Ovary (tissue), 9 donors: ENCODE measurements around the gene PHACTR1. TPM values are rescaled to one million over a fixed set of nuclear protein-coding genes. Genes with fewer than 3 reads are reported as not detected.

ENCODE experiments used
- DNase-seq, 5 donors: peaks; one replicate each; pipeline ENCODE4 v3.0.0-alpha.2; 2019 to 2020
- H3K27ac ChIP-seq, 2 donors: fragments of 200-600 bp; one replicate each; pipeline versions ENCODE4 v1.5.1 to v1.8.0; 2019 to 2022
- H3K27me3 ChIP-seq: fragments of 200-600 bp; one replicate; pipeline ENCODE4 v1.8.0; 2022
- H3K36me3 ChIP-seq: fragments of 200-600 bp; sonication (generic); one replicate; pipeline ENCODE4 v1.5.1; 2019
- H3K4me1 ChIP-seq: one replicate; pipeline ENCODE4 v1.8.1; 2013; ENCODE audit warnings: mild to moderate bottlenecking, moderate library complexity; ENCODE audit not compliant: insufficient read depth
- H3K4me3 ChIP-seq: fragments of 200-600 bp; sonication (generic); one replicate; pipeline ENCODE4 v1.5.1; 2017
- H3K9me3 ChIP-seq, 2 donors: fragments of 200-600 bp in 1 of 2; sonication (generic) in 1 of 2; one replicate each; pipeline versions ENCODE4 v1.5.1 to v1.8.1; 2013 to 2019; ENCODE audit warnings: mild to moderate bottlenecking in 1 of 2, moderate library complexity in 1 of 2
- EP300 ChIP-seq: sonication (generic); formaldehyde crosslinking; IDR thresholded peaks from one replicate; pipeline ENCODE4 v1.6.1; 2017; ENCODE audit warnings: antibody characterized with exemption
- POLR2A ChIP-seq: fragments of 450-650 bp; IDR thresholded peaks from one replicate; pipeline ENCODE4 v1.6.1; 2017; ENCODE audit warnings: antibody characterized with exemption, mild to moderate bottlenecking, moderate library complexity
- WGBS, 3 donors: extraction: QIAGEN DNeasy Blood & Tissue Kit in 1 of 3; methylation state at CpG; one replicate each; pipeline versions ENCODE4 v1.1.5 to v1.1.7; 2013 to 2017; 5-methylcytosine and 5-hydroxymethylcytosine counted together
- intact Hi-C, 4 donors: fragments of 100-400 bp; cut with DNase I; formaldehyde crosslinking; loops; one replicate each; pipeline versions ENCODE4 v1.11.0 to v1.15.1; 2022 to 2023
- polyA plus RNA-seq, 2 donors: library from polyadenylated mRNA; stranded (reverse); fragments of 200-250 nt in 1 of 2; fragments of 350-450 nt in 1 of 2; fragmentation: Illumina TruSeq in 1 of 2; extraction: RNeasy Lipid Tissue Mini Kit (QIAGEN cat#74804) in 1 of 2; gene quantifications; one replicate each; pipeline ENCODE4 v1.2.3, GENCODE V29; 2013 to 2014
- total RNA-seq, 7 donors: library from RNA; depleted of rRNA in 2 of 7; stranded (reverse); fragments of >200 nt in 2 of 7; fragmentation: NEBNext Ultra II Directional in 3 of 7; extraction: Animal tissue kit (Norgen Biotek cat#: 25700) in 3 of 7; gene quantifications; one replicate each; pipeline versions ENCODE4 v1.1.0 to v1.2.4, GENCODE V29; 2016 to 2023
- TF ChIP-seq, protein P1 (sequence below), 3 donors: fragments of 450-650 bp in 2 of 3; fragments of 200-600 bp in 1 of 3; IDR thresholded peaks; one replicate each; pipeline versions ENCODE4 v1.5.1 to v1.8.0; 2016 to 2022; ENCODE audit warnings: antibody characterized with exemption in 3 of 3, mild to moderate bottlenecking in 1 of 3
- donor health status: DM: no; HTN: no; CAD: no; lungs with moderate emphysema.
- donor health status: DM: no; HTN: no; CAD: no.
- donor health status: Bipolar disorder and iron deficiency.
- donor health status: DM: yes; HTN: yes; CAD: no.
- donor health status: DM: no; HTN: no; CAD: no.
- donor health status: DM: yes; HTN: yes; CAD: no.

PHACTR1 gene
- total and polyA plus RNA-seq, 9 donors = 0.48 to 10.9 (median 3.7) TPM

DNA sequence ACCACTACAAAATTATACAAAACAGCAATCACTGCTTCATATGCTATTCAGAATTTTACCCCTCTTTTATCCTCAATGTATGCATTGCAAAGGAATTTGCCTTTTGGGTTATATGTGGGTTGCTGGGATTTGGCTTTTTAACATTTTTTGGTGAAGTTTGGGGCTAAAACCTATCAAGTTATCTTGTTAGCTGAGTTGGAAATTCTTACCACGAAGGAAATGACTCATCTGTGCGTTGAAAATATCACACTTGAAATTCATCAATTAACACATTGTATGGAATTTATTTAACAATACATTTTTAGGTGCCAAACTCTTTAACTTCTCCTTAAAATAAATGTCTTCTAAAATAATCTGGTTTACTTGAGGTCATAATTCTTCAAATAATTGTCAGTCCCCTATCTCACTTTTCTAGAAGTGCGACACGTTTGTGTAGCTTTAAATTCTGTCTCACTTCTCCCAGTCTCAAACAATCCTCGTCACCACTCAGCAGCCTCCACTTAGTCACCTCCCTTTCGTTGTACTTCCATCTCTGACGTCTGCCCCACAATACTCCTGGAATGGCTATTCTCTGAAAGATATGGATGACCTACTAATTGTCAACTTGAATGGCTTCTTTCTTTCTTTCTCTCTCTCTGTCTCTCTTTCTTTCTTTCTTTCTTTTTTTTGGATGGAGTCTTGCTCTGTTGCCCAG is 88.5 kb downstream of the PHACTR1 start:
- H3K27ac ChIP-seq = no peak overlapping the region
- H3K4me1 ChIP-seq = no peaks in the 10 kb centered on the region
- no peak for TF ChIP-seq EP300
- TF ChIP-seq, protein P1, sequence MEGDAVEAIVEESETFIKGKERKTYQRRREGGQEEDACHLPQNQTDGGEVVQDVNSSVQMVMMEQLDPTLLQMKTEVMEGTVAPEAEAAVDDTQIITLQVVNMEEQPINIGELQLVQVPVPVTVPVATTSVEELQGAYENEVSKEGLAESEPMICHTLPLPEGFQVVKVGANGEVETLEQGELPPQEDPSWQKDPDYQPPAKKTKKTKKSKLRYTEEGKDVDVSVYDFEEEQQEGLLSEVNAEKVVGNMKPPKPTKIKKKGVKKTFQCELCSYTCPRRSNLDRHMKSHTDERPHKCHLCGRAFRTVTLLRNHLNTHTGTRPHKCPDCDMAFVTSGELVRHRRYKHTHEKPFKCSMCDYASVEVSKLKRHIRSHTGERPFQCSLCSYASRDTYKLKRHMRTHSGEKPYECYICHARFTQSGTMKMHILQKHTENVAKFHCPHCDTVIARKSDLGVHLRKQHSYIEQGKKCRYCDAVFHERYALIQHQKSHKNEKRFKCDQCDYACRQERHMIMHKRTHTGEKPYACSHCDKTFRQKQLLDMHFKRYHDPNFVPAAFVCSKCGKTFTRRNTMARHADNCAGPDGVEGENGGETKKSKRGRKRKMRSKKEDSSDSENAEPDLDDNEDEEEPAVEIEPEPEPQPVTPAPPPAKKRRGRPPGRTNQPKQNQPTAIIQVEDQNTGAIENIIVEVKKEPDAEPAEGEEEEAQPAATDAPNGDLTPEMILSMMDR (IDR thresholded peaks at IDR 0.05) = no peak
- TF ChIP-seq POLR2A = no peak
- H3K36me3 ChIP-seq = no peaks in the 10 kb centered on the region
- H3K27me3 ChIP-seq = no peaks in the 10 kb centered on the region
- no peaks in the 10 kb centered on the region for H3K9me3 ChIP-seq
- H3K4me3 ChIP-seq = no peak overlapping the region
- WGBS, 3 donors = 54 to 75% (median 64%) methylated on average over 7 of the region's 7 CpGs
- DNase-seq = no peak
- intact Hi-C loops = no loop called here

DNA sequence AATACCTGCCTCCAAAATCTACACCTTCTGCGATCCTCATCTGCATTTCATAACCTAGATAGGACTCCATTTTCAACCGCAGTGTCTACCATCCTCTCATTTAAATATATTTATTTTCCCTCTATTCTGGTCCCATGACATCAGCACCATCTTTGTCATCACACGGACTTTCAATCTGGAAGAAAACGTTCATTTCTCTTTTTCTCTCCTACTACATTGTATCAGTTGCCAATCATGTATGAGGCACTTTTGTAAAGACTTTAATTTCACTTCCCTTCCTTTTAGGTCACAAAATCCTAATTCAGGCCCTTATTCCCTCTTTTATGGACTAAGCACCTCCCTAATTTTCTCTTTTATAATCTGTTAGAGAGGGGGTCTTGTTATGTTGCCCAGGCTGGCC is 89.6 kb downstream of the PHACTR1 start:
- Histone ChIP-seq H3K27me3 (no peaks in the 10 kb centered on the region), H3K27ac (no peak overlapping the region), H3K4me1 (no peaks in the 10 kb centered on the region), H3K9me3 (no peaks in the 10 kb centered on the region), H3K4me3 (no peak overlapping the region), H3K36me3 (no peaks in the 10 kb centered on the region)
- no peak for DNase-seq
- intact Hi-C loops = no loop called here
- 75 to 88% (median 83%) methylated on average over 4 of the region's 4 CpGs for WGBS, 3 donors
- TF ChIP-seq EP300 (no peak), POLR2A (no peak)
- TF ChIP-seq, protein P1 (IDR thresholded peaks at IDR 0.05) = no peak

DNA sequence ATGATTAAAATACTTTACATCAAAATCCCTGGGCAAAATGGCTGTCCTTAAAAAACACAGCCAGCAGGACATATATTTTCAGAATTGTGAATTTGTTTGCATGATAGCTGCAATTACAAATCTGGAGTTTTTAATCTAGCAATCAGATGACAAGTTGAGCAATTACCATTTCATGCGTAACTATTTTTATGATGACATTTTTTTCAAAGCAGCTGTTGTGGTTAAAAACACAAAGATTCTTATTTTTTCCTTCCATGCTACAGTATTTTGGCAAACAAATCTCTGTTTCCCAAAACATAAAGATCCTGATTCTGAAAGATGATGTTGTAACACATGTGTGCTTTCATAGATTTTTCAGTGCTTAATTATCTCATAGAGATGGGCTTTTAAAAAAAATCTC is 90.2 kb downstream of the PHACTR1 start:
- H3K27ac ChIP-seq = no peak overlapping the region
- no peak overlapping the region for H3K4me3 ChIP-seq
- H3K27me3 ChIP-seq = no peaks in the 10 kb centered on the region
- no peaks in the 10 kb centered on the region for H3K9me3 ChIP-seq
- no peak for DNase-seq
- intact Hi-C loops = no loop called here
- no peaks in the 10 kb centered on the region for H3K36me3 ChIP-seq
- TF ChIP-seq EP300 (no peak), POLR2A (no peak)
- TF ChIP-seq, protein P1 (IDR thresholded peaks at IDR 0.05) = no peak
- 14 to 30% (median 15%) methylated on average over 1 of the region's 1 CpG for WGBS, 3 donors
- no peaks in the 10 kb centered on the region for H3K4me1 ChIP-seq

DNA sequence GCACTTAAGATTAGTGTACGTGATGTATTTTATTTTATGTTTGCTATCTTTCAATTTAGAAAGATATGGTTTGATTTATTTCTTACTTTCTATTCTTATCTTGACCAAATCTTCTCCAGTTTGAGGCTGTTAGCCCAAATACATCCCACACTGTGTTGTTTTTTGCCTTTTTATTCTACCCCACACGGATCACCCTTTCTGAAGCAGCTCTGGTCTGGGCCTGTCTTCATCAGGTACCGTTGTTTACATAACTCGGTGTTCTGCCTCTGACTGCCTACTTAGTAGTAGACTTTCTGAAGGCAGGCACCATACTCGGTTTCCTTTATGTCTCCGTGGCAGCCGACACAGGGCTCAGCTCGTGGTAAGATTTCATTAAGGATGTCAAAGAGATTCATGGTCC is 95.0 kb downstream of the PHACTR1 start:
- H3K27me3 ChIP-seq = no peaks in the 10 kb centered on the region
- H3K4me1 ChIP-seq = no peaks in the 10 kb centered on the region
- H3K36me3 ChIP-seq = no peaks in the 10 kb centered on the region
- H3K4me3 ChIP-seq = no peak overlapping the region
- H3K27ac ChIP-seq = no peak overlapping the region
- no peaks in the 10 kb centered on the region for H3K9me3 ChIP-seq
- no peak for TF ChIP-seq POLR2A
- TF ChIP-seq, protein P1 (IDR thresholded peaks at IDR 0.05) = no peak
- intact Hi-C loops = no loop called here
- DNase-seq = no peak
- 72 to 75% (median 72%) methylated on average over 8 of the region's 8 CpGs for WGBS, 3 donors
